Adrenal gland (tissue), 12 donors: ENCODE measurements around the gene CHMP1B. TPM values are rescaled to one million over a fixed set of nuclear protein-coding genes. Genes with fewer than 3 reads are reported as not detected.

Source experiments
- DNase-seq, 7 donors: peaks; one replicate each; pipeline ENCODE4 v3.0.0-alpha.2; 2019 to 2020
- H3K27ac ChIP-seq, 5 donors: fragments of 200-600 bp; sonication (generic) in 4 of 5; 1 replicate in 3 of 5; 2 replicates in 2 of 5; pipeline versions ENCODE4 v1.5.1 to v1.8.0; 2016 to 2020; ENCODE audit warnings: mild to moderate bottlenecking in 1 of 5
- H3K27me3 ChIP-seq: fragments of 200-600 bp; 2 replicates; pipeline ENCODE4 v1.8.0; 2021
- H3K36me3 ChIP-seq, 2 donors: fragments of 200-600 bp; replicated peaks in 1 of 2; 1 replicate in 1 of 2; 2 replicates in 1 of 2; pipeline versions ENCODE4 v1.5.1 to v1.8.0; 2018 to 2022
- H3K4me1 ChIP-seq, 2 donors: fragments of 200-600 bp; replicated peaks in 1 of 2; 1 replicate in 1 of 2; 2 replicates in 1 of 2; pipeline versions ENCODE4 v1.5.1 to v1.8.0; 2018 to 2021
- H3K4me3 ChIP-seq, 4 donors: fragments of 200-600 bp; sonication (generic) in 3 of 4; one replicate each; pipeline ENCODE4 v1.5.1; 2016 to 2018
- H3K9me3 ChIP-seq, 3 donors: fragments of 200-600 bp; sonication (generic) in 1 of 3; replicated peaks in 1 of 3; 1 replicate in 2 of 3; 2 replicates in 1 of 3; pipeline versions ENCODE4 v1.5.1 to v1.8.0; 2016 to 2021
- CTCF ChIP-seq, 6 experiments: fragments of 450-650 bp in 4 of 6; fragments of 200-600 bp in 2 of 6; sonication (generic) in 1 of 6; IDR thresholded peaks; 1 replicate in 5 of 6; 2 replicates in 1 of 6; pipeline versions ENCODE4 v1.5.1 to v1.8.0; 2016 to 2021; ENCODE audit warnings: antibody characterized with exemption in 6 of 6, mild to moderate bottlenecking in 2 of 6, moderate library complexity in 1 of 6
- POLR2A ChIP-seq, 2 donors: fragments of 450-650 bp; IDR thresholded peaks; one replicate each; pipeline ENCODE4 v1.6.1; 2017; ENCODE audit warnings: antibody characterized with exemption in 2 of 2, mild to moderate bottlenecking in 2 of 2, moderate library complexity in 1 of 2
- WGBS, 4 donors: extraction: QIAGEN DNeasy Blood & Tissue Kit in 2 of 4; methylation state at CpG; one replicate each; pipeline versions ENCODE4 v1.1.5 to v1.1.7; 2013 to 2017; 5-methylcytosine and 5-hydroxymethylcytosine counted together
- intact Hi-C, 2 donors: fragments of 100-400 bp; cut with DNase I; formaldehyde crosslinking; loops; one replicate each; pipeline versions ENCODE4 v1.14.1 to v1.15.0; 2022 to 2023
- polyA plus RNA-seq, 3 donors: library from polyadenylated mRNA; stranded (reverse); fragments of 200-250 nt in 2 of 3; fragments of 350-450 nt in 1 of 3; fragmentation: Illumina TruSeq in 1 of 3; extraction: RNeasy Lipid Tissue Mini Kit (QIAGEN cat#74804) in 1 of 3; gene quantifications; one replicate each; pipeline ENCODE4 v1.2.3, GENCODE V29; 2013 to 2014
- total RNA-seq, 9 donors: library from RNA; depleted of rRNA in 4 of 9; stranded (reverse); fragments of >200 nt in 4 of 9; fragments of 120-200 nt in 1 of 9; fragmentation: NEBNext Ultra II Directional in 1 of 9; extraction: Animal tissue kit (Norgen Biotek cat#: 25700) in 1 of 9; gene quantifications; one replicate each; pipeline versions ENCODE4 v1.1.0 to v1.2.4, GENCODE V29; 2013 to 2023
- donor health status: healthy with polysubstance abuse.
- donor health status: Bipolar disorder and iron deficiency.
- donor health status: DM: yes; HTN: yes; CAD: no.
- donor health status: DM: no; HTN: no; CAD: no.
- donor health status: DM: no; HTN: no; CAD: no.
- donor health status: DM: yes; HTN: yes; CAD: no.

The CHMP1B gene
- total and polyA plus RNA-seq, 12 donors, result 17.5 to 52.6 (median 41.5) TPM

GRCh38 chr18:11866329-11866728, 15.1 kb downstream of the CHMP1B start:
- DNase-seq, result no peak
- Histone ChIP-seq H3K27ac (no peak overlapping the region), H3K27me3 (no peaks in the 10 kb centered on the region), H3K36me3 (no peaks in the 10 kb centered on the region), H3K4me1 (no peaks in the 10 kb centered on the region), H3K4me3 (no peak overlapping the region), H3K9me3 (no peaks in the 10 kb centered on the region)
- intact Hi-C loops, result no loop called here
- WGBS, 4 donors, result 64 to 76% (median 73%) methylated on average over 10 of the region's 10 CpGs
- TF ChIP-seq POLR2A (IDR thresholded peaks at IDR 0.05) (no peak), CTCF (IDR thresholded peaks at IDR 0.05) (no peak)

GRCh38 chr18:11866764-11867163, 15.6 kb downstream of the CHMP1B start:
- DNase-seq, result no peak
- intact Hi-C loops, result no loop called here

GRCh38 chr18:11868230-11868629, 17.0 kb downstream of the CHMP1B start:
- WGBS, 4 donors, result 92 to 96% (median 95%) methylated on average over 8 of the region's 8 CpGs
- DNase-seq, result no peak
- H3K9me3 ChIP-seq, result no peaks in the 10 kb centered on the region
- no peak overlapping the region for H3K4me3 ChIP-seq
- intact Hi-C loops, result no loop called here
- H3K4me1 ChIP-seq, result no peaks in the 10 kb centered on the region
- no peaks in the 10 kb centered on the region for H3K36me3 ChIP-seq
- TF ChIP-seq CTCF (IDR thresholded peaks at IDR 0.05) (no peak), POLR2A (IDR thresholded peaks at IDR 0.05) (no peak)
- H3K27ac ChIP-seq, result no peak overlapping the region
- H3K27me3 ChIP-seq, result no peaks in the 10 kb centered on the region

More at GRCh38 chr18:11866764-11867163, 15.6 kb downstream of the CHMP1B start:
- no peaks in the 10 kb centered on the region for H3K9me3 ChIP-seq
- TF ChIP-seq POLR2A (IDR thresholded peaks at IDR 0.05), result no peak
- TF ChIP-seq CTCF (IDR thresholded peaks at IDR 0.05), result no peak
- H3K4me1 ChIP-seq, result no peaks in the 10 kb centered on the region
- WGBS, 4 donors, result 67 to 76% (median 73%) methylated on average over 4 to 5 of the region's 5 CpGs
- H3K27me3 ChIP-seq, result no peaks in the 10 kb centered on the region
- H3K4me3 ChIP-seq, result no peak overlapping the region
- no peak overlapping the region for H3K27ac ChIP-seq
- H3K36me3 ChIP-seq, result no peaks in the 10 kb centered on the region

- H3K4me3 ChIP-seq, result no peak overlapping the region
- no peaks in the 10 kb centered on the region for H3K9me3 ChIP-seq
- no peaks in the 10 kb centered on the region for H3K27me3 ChIP-seq
- H3K27ac ChIP-seq, result no peak overlapping the region
- no peak for TF ChIP-seq POLR2A (IDR thresholded peaks at IDR 0.05)
- no peak for TF ChIP-seq CTCF (IDR thresholded peaks at IDR 0.05)
- no peak for DNase-seq
- H3K36me3 ChIP-seq, result no peaks in the 10 kb centered on the region
- intact Hi-C loops, result loop anchor here in 1 of 2 donors (10.0 kb wide), 1 partner anchor 137 kb away; no protein-coding TSS in a partner anchor
- H3K4me1 ChIP-seq, result no peaks in the 10 kb centered on the region
- WGBS, 4 donors, result 57 to 64% (median 58%) methylated on average over 5 of the region's 5 CpGs
These were observed 20.3 kb downstream of the CHMP1B start for GRCh38 chr18:11871501-11871900.
